ENCODE measurements around the gene PRAC1.

- TF ChIP-seq CTCF (conservative IDR thresholded peaks at IDR 0.05) (no peak), EZH2 (IDR thresholded peaks at IDR 0.05; ENCODE audit: low read depth) (no peak)
These were observed 7.9 kb upstream of the PRAC1 start for GRCh38 chr17:48730240-48730550.
